GM23248 (cell line): ENCODE results near the gene SUPT4H1. TPM values are rescaled to one million over a fixed set of nuclear protein-coding genes. Genes with fewer than 3 reads are reported as not detected.
"Not testable (repeated sequence)": the region's sequence is repeated elsewhere in the genome, so short reads cannot be mapped to it uniquely, and the experiment has no call there.

Experiments used
- DNase-seq: peaks from one replicate; pipeline ENCODE4 v3.0.0-alpha.2; 2015
- H2AFZ ChIP-seq: fragments of 200-600 bp; sonication (generic); 2 replicates; pipeline ENCODE4 v1.6.1; 2016; ENCODE audit warnings: antibody characterized with exemption
- H3F3A ChIP-seq: fragments of 200-600 bp; sonication (generic); 2 replicates; pipeline ENCODE4 v1.6.1; 2016; ENCODE audit warnings: mild to moderate bottlenecking, antibody characterized with exemption, mixed run types; ENCODE audit not compliant: insufficient read depth
- H3K27ac ChIP-seq: fragments of 200-600 bp; sonication (generic); 2 replicates; pipeline ENCODE4 v1.5.1; 2016; ENCODE audit warnings: mild to moderate bottlenecking
- H3K27me3 ChIP-seq: fragments of 200-600 bp; sonication (generic); replicated peaks from 2 replicates; pipeline ENCODE4 v1.6.1; 2016; ENCODE audit warnings: mild to moderate bottlenecking; ENCODE audit not compliant: insufficient read depth
- H3K36me3 ChIP-seq: fragments of 200-600 bp; sonication (generic); 2 replicates; pipeline ENCODE4 v1.6.1; 2016; ENCODE audit warnings: low read depth, mild to moderate bottlenecking
- H3K4me1 ChIP-seq: fragments of 200-600 bp; sonication (generic); 2 replicates; pipeline ENCODE4 v1.6.1; 2016; ENCODE audit warnings: mild to moderate bottlenecking; ENCODE audit not compliant: insufficient read depth
- H3K4me2 ChIP-seq: fragments of 200-600 bp; sonication (generic); one replicate; pipeline ENCODE4 v1.6.1; 2016; ENCODE audit warnings: mild to moderate bottlenecking; ENCODE audit not compliant: unreplicated experiment
- H3K4me3 ChIP-seq: fragments of 200-600 bp; sonication (generic); 2 replicates; pipeline ENCODE4 v1.5.1; 2016; ENCODE audit warnings: mild to moderate bottlenecking
- H3K79me2 ChIP-seq: fragments of 200-600 bp; sonication (generic); 2 replicates; pipeline ENCODE4 v1.6.1; 2016; ENCODE audit warnings: mild to moderate bottlenecking; ENCODE audit not compliant: insufficient read depth
- H3K9ac ChIP-seq: fragments of 200-600 bp; sonication (generic); 2 replicates; pipeline ENCODE4 v1.6.1; 2016; ENCODE audit warnings: mild to moderate bottlenecking
- H3K9me2 ChIP-seq: fragments of 200-600 bp; sonication (generic); 2 replicates; pipeline ENCODE4 v1.6.1; 2016; ENCODE audit warnings: mixed run types, mild to moderate bottlenecking, moderate library complexity; ENCODE audit not compliant: insufficient read depth
- H3K9me3 ChIP-seq: fragments of 200-600 bp; sonication (generic); one replicate; pipeline ENCODE4 v1.6.1; 2017; ENCODE audit warnings: low read depth
- H4K20me1 ChIP-seq: fragments of 200-600 bp; sonication (generic); 2 replicates; pipeline ENCODE4 v1.6.0; 2016; ENCODE audit not compliant: insufficient read depth
- EZH2 ChIP-seq: fragments of 200-600 bp; sonication (generic); IDR thresholded peaks from 2 replicates; pipeline ENCODE4 v1.6.1; 2018; ENCODE audit warnings: antibody characterized with exemption, mild to moderate bottlenecking; ENCODE audit not compliant: insufficient read depth, poor library complexity, severe bottlenecking
- EZH2phosphoT487 ChIP-seq: fragments of 200-600 bp; sonication (generic); IDR thresholded peaks from 2 replicates; pipeline ENCODE4 v1.6.1; 2018; ENCODE audit warnings: antibody characterized with exemption, moderate library complexity, mild to moderate bottlenecking, low read depth; ENCODE audit not compliant: insufficient read depth
- WGBS, 2 experiments: methylation state at CpG; one replicate each; pipeline ENCODE4 v1.1.6; 2015 to 2017; ENCODE audit warnings: low lambda C conversion rate in 2 of 2, low coverage in 1 of 2; ENCODE audit errors: missing lambda C conversion rate in 2 of 2; 5-methylcytosine and 5-hydroxymethylcytosine counted together
- in situ Hi-C: fragments of 300-500 bp; cut with MboI; formaldehyde crosslinking; loops from 2 replicates; pipeline ENCODE4 v1.15.0; 2020
- polyA plus RNA-seq: library from polyadenylated mRNA; unstranded; fragments of >200 nt; fragmentation: Nextera tagmentation; extraction: Ambion mirVana; gene quantifications from 2 replicates; pipeline ENCODE4 v1.2.1, GENCODE V29; 2016
- total RNA-seq: library from RNA; depleted of rRNA; stranded (reverse); fragments of >200 nt; shearing (Covaris generic); gene quantifications from 2 replicates; pipeline ENCODE4 v1.2.3, GENCODE V29; 2014

The SUPT4H1 gene
- total and polyA plus RNA-seq, 2 experiments from 2014 or later: 57.1 to 92.1 TPM

- H3K36me3 ChIP-seq: no peaks in the 10 kb centered on the region
- 23 to 30% methylated on average over 3 of the region's 3 CpGs for WGBS, 2 experiments
- peaks cover 15% of the 10 kb centered on the region for H3F3A ChIP-seq
- no peaks in the 10 kb centered on the region for H3K9me3 ChIP-seq
- H3K9me2 ChIP-seq: no peaks in the 10 kb centered on the region
- H3K9ac ChIP-seq: no peak overlapping the region
- H4K20me1 ChIP-seq: no peaks in the 10 kb centered on the region
- TF ChIP-seq EZH2: no peak
- TF ChIP-seq EZH2phosphoT487: no peak
- H2AFZ ChIP-seq: no peak overlapping the region
- H3K4me3 ChIP-seq: no peak overlapping the region
- no peak overlapping the region for H3K27ac ChIP-seq
- no peaks in the 10 kb centered on the region for H3K79me2 ChIP-seq
- no peak overlapping the region for H3K4me2 ChIP-seq
- H3K27me3 ChIP-seq: peaks cover 49% of the 10 kb centered on the region
- in situ Hi-C loops: no loop called here
- DNase-seq: no peak
- peaks cover 21% of the 10 kb centered on the region for H3K4me1 ChIP-seq
Measured at GRCh38 chr17:58398574-58399266, 46.7 kb upstream of the SUPT4H1 start.

- H2AFZ ChIP-seq, H3K9ac ChIP-seq, H3K36me3 ChIP-seq, H3K9me2 ChIP-seq, in situ Hi-C loops, H3K4me3 ChIP-seq, H3K27ac ChIP-seq, H3K9me3 ChIP-seq, H4K20me1 ChIP-seq, H3K79me2 ChIP-seq, DNase-seq, H3K4me2 ChIP-seq: not testable (repeated sequence)
- 62 to 63% methylated on average over 5 of the region's 5 CpGs for WGBS, 2 experiments
- Histone ChIP-seq H3K4me1 (peaks cover 14% of the 10 kb centered on the region), H3K27me3 (peaks cover 60% of the 10 kb centered on the region), H3F3A (peaks cover 13% of the 10 kb centered on the region)
Measured at GRCh38 chr17:58397421-58397820, 45.4 kb upstream of the SUPT4H1 start.

- Histone ChIP-seq H3K27me3 (peaks cover 72% of the 10 kb centered on the region), H3K9ac (no peak overlapping the region), H3F3A (peaks cover under 1% of the 10 kb centered on the region), H3K27ac (no peak overlapping the region), H3K79me2 (no peaks in the 10 kb centered on the region), H3K4me1 (0 out of 2 replicates have a peak, but pooled peaks cover 1% of the 10 kb centered on the region), H3K4me3 (no peak overlapping the region), H3K4me2 (no peak overlapping the region), H3K9me2 (no peaks in the 10 kb centered on the region), H4K20me1 (no peaks in the 10 kb centered on the region), H3K36me3 (no peaks in the 10 kb centered on the region), H2AFZ (no peak overlapping the region), H3K9me3 (no peaks in the 10 kb centered on the region)
- in situ Hi-C loops: no loop called here
- TF ChIP-seq EZH2: no peak
- TF ChIP-seq EZH2phosphoT487: no peak
- 27 to 30% methylated on average over 4 of the region's 4 CpGs for WGBS, 2 experiments
- DNase-seq: no peak
Measured at GRCh38 chr17:58396173-58396572, 44.2 kb upstream of the SUPT4H1 start.

DNA sequence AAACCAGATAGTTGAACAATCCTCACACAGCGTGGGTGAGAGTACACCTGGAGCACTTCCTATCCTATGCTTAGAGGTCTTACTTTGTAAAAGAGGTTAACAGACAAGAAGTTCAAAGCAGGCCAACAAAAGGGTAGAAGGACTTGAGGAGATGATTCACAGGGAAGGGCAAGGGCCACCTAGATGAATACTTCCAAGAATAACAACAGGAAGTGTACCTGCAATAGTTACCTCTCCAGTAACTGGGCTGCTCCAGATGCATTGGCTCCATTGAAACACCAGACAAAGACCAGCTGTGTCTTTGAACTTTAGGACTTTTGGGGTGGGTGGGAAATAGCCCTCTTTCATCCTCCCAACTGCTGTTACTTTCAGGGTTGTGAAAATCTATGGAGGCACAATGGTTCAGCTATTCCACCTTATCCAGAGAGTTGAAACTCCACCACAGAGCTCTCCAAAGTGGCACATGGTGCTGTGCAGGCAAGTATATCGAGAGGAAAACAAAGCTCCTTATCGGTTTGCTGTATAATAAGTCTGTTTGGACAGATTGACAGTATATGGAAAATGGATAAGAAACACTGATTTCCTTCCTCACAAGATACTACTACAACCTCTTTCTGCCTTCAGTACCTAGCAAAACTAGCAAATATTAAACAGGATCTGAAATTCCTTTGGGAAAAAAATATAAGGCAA lies 42.7 kb upstream of the SUPT4H1 start:
- Histone ChIP-seq H2AFZ (no peak overlapping the region), H3K27me3 (peaks cover 84% of the 10 kb centered on the region), H3F3A (no peaks in the 10 kb centered on the region), H3K4me3 (no peak overlapping the region), H3K9ac (no peak overlapping the region), H3K79me2 (no peaks in the 10 kb centered on the region), H4K20me1 (no peaks in the 10 kb centered on the region), H3K27ac (no peak overlapping the region), H3K36me3 (no peaks in the 10 kb centered on the region), H3K4me1 (no peaks in the 10 kb centered on the region), H3K4me2 (no peak overlapping the region), H3K9me2 (no peaks in the 10 kb centered on the region), H3K9me3 (no peaks in the 10 kb centered on the region)
- DNase-seq: no peak
- 30 to 34% methylated on average over 3 of the region's 3 CpGs for WGBS, 2 experiments
- in situ Hi-C loops: no loop called here
- TF ChIP-seq EZH2phosphoT487: no peak
- TF ChIP-seq EZH2: no peak
